Gastrocnemius medialis (tissue), 4 donors: Measurements from ENCODE around the gene PRKAR2B. TPM values are rescaled to one million over a fixed set of nuclear protein-coding genes. Genes with fewer than 3 reads are reported as not detected.

Experiments used
- ATAC-seq, 2 donors: fragments of 150-250 bp; one replicate each; pipeline ENCODE4 v1.9.1; 2016
- DNase-seq, 2 donors: peaks; one replicate each; pipeline ENCODE4 v3.0.0-alpha.2; 2019
- H3K27ac ChIP-seq, 4 donors: fragments of 200-600 bp; sonication (generic); 1 replicate in 1 of 4; 2 replicates in 3 of 4; pipeline ENCODE4 v1.5.1; 2016 to 2018; ENCODE audit warnings: mild to moderate bottlenecking in 2 of 4, moderate library complexity in 1 of 4
- H3K27me3 ChIP-seq, 3 donors: fragments of 200-600 bp; sonication (generic) in 2 of 3; 1 replicate in 1 of 3; 2 replicates in 2 of 3; pipeline versions ENCODE4 v1.5.1 to v1.6.0; 2016 to 2019; ENCODE audit warnings: mild to moderate bottlenecking in 1 of 3, moderate library complexity in 1 of 3
- H3K36me3 ChIP-seq, 2 donors: fragments of 200-600 bp; sonication (generic) in 1 of 2; one replicate each; pipeline ENCODE4 v1.5.1; 2017 to 2018
- H3K4me1 ChIP-seq, 2 donors: fragments of 200-600 bp; sonication (generic) in 1 of 2; one replicate each; pipeline ENCODE4 v1.5.1; 2016 to 2017; ENCODE audit warnings: mild to moderate bottlenecking in 2 of 2
- H3K4me3 ChIP-seq, 4 donors: fragments of 200-600 bp; sonication (generic) in 3 of 4; 1 replicate in 1 of 4; 2 replicates in 3 of 4; pipeline ENCODE4 v1.5.1; 2016 to 2019; ENCODE audit warnings: mild to moderate bottlenecking in 2 of 4
- H3K9me3 ChIP-seq, 3 donors: fragments of 200-600 bp; sonication (generic) in 2 of 3; 1 replicate in 1 of 3; 2 replicates in 2 of 3; pipeline ENCODE4 v1.5.1; 2016 to 2019
- CTCF ChIP-seq, 5 experiments: fragments of 450-650 bp in 3 of 5; fragments of 200-600 bp in 2 of 5; sonication (generic) in 2 of 5; IDR thresholded peaks in 4 of 5; conservative IDR thresholded peaks in 1 of 5; 1 replicate in 4 of 5; 2 replicates in 1 of 5; pipeline ENCODE4 v1.5.1; 2016 to 2019; ENCODE audit warnings: antibody characterized with exemption in 5 of 5, mild to moderate bottlenecking in 3 of 5, moderate library complexity in 3 of 5
- POLR2A ChIP-seq, 2 donors: fragments of 450-650 bp; IDR thresholded peaks; one replicate each; pipeline ENCODE4 v1.6.1; 2017; ENCODE audit warnings: antibody characterized with exemption in 2 of 2, mild to moderate bottlenecking in 2 of 2, moderate library complexity in 2 of 2
- in situ Hi-C, 4 donors: fragments of 200-750 bp; cut with MboI; loops; one replicate each; pipeline versions ENCODE4 v1.15.0 to v1.8.0; 2017; ENCODE audit warnings: low sequenced_read_pairs in 4 of 4
- intact Hi-C: fragments of 100-400 bp; cut with DNase I; formaldehyde crosslinking; loops from one replicate; pipeline ENCODE4 v1.15.1; 2023; ENCODE audit warnings: low total_unique reads
- total RNA-seq, 4 donors: library from RNA; depleted of rRNA; stranded (reverse); fragments of >200 nt; gene quantifications; one replicate each; pipeline versions ENCODE4 v1.1.0 to v1.2.3, GENCODE V29; 2016

Gene PRKAR2B
- total RNA-seq, 4 donors from 2014 or later: 0.85 to 6.0 (median 1.4) TPM

- H3K4me3 ChIP-seq: no peak overlapping the region
- intact Hi-C loops: loop anchor here (5.0 kb wide), 1 partner anchor 525 kb away; no protein-coding TSS in a partner anchor
Observed at GRCh38 chr7:107196834-107197610, 152.5 kb downstream of the PRKAR2B start.

GRCh38 chr7:107201795-107202450 lies 157.4 kb downstream of the PRKAR2B start:
- Histone ChIP-seq H3K36me3 (peaks cover 7 to 91% of the 10 kb centered on the region in 2 donors), H3K27ac (peak overlapping the region; percentile 8 to 62 (median 28)), H3K4me1 (peaks cover 0 to 10% of the 10 kb centered on the region in 2 donors), H3K9me3 (no peaks in the 10 kb centered on the region), H3K27me3 (no peaks in the 10 kb centered on the region), H3K4me3 (no peak overlapping the region)
- TF ChIP-seq CTCF (IDR thresholded peaks at IDR 0.05 in 4 of 5, conservative IDR thresholded peaks at IDR 0.05 in 1 of 5) (peak; percentile 41 to 74 (median 55)), POLR2A (IDR thresholded peaks at IDR 0.05) (no peak)
- intact Hi-C loops: loop anchor here (5.0 to 10.0 kb wide), 2 partner anchors 260 to 363 kb away; partner anchors contain the start of genes COG5 and DUS4L
- DNase-seq (peak; percentile 69 to 87), ATAC-seq (peak; percentile 92 to 97)
- in situ Hi-C loops: loop anchor here in 1 of 4 donors (25.0 kb wide), 1 partner anchor 510 kb away; no protein-coding TSS in a partner anchor

More at GRCh38 chr7:107196834-107197610, 152.5 kb downstream of the PRKAR2B start:
- Histone ChIP-seq H3K9me3 (no peaks in the 10 kb centered on the region), H3K36me3 (peaks cover 7 to 79% of the 10 kb centered on the region in 2 donors), H3K27me3 (no peaks in the 10 kb centered on the region), H3K4me1 (peaks cover 0 to 8% of the 10 kb centered on the region in 2 donors), H3K27ac (no peak overlapping the region)
- ATAC-seq: no peak
- DNase-seq: no peak
- TF ChIP-seq CTCF (IDR thresholded peaks at IDR 0.05 in 4 of 5, conservative IDR thresholded peaks at IDR 0.05 in 1 of 5) (no peak), POLR2A (IDR thresholded peaks at IDR 0.05) (no peak)
- in situ Hi-C loops: loop anchor here in 3 of 4 donors (25.0 kb wide), 4 partner anchors 365 to 690 kb away; partner anchors contain the start of genes CBLL1 (in 2 of the 3), BCAP29 (in 1 of the 3), COG5 (in 1 of the 3) and DLD (in 1 of the 3)

- ATAC-seq: no peak
- Histone ChIP-seq H3K36me3 (peaks cover 7 to 74% of the 10 kb centered on the region in 2 donors), H3K9me3 (no peaks in the 10 kb centered on the region), H3K4me3 (no peak overlapping the region), H3K27me3 (no peaks in the 10 kb centered on the region), H3K27ac (no peak overlapping the region), H3K4me1 (peaks cover 15 to 26% of the 10 kb centered on the region in 2 donors)
- intact Hi-C loops (loop anchor here (5.0 to 10.0 kb wide), 2 partner anchors 259 to 361 kb away; partner anchors contain the start of genes COG5 and DUS4L), in situ Hi-C loops (loop anchor here in 1 of 4 donors (25.0 kb wide), 1 partner anchor 509 kb away; no protein-coding TSS in a partner anchor)
- DNase-seq: no peak
- TF ChIP-seq CTCF (IDR thresholded peaks at IDR 0.05 in 4 of 5, conservative IDR thresholded peaks at IDR 0.05 in 1 of 5) (no peak), POLR2A (IDR thresholded peaks at IDR 0.05) (no peak)
Observed at GRCh38 chr7:107203607-107204006, 159.1 kb downstream of the PRKAR2B start.

GRCh38 chr7:107206136-107206535 lies 161.6 kb downstream of the PRKAR2B start:
- H3K9me3 ChIP-seq: no peaks in the 10 kb centered on the region
- H3K4me1 ChIP-seq: peaks cover 19 to 32% of the 10 kb centered on the region in 2 donors
- H3K4me3 ChIP-seq: no peak overlapping the region
- peaks cover 0 to 49% of the 10 kb centered on the region in 2 donors for H3K36me3 ChIP-seq
- DNase-seq: no peak
- no peaks in the 10 kb centered on the region for H3K27me3 ChIP-seq
- ATAC-seq: no peak
- TF ChIP-seq POLR2A (IDR thresholded peaks at IDR 0.05) (no peak), CTCF (IDR thresholded peaks at IDR 0.05 in 4 of 5, conservative IDR thresholded peaks at IDR 0.05 in 1 of 5) (no peak)
- no peak overlapping the region for H3K27ac ChIP-seq
- intact Hi-C loops (loop anchor here (5.0 to 10.0 kb wide), 2 partner anchors 71 to 359 kb away; partner anchors contain the start of genes COG5 and DUS4L), in situ Hi-C loops (loop anchor here in 1 of 4 donors (25.0 kb wide), 1 partner anchor 506 kb away; no protein-coding TSS in a partner anchor)
